K562 (cell line): Measurements from ENCODE around the gene CNOT9. TPM values are rescaled to one million over a fixed set of nuclear protein-coding genes. Genes with fewer than 3 reads are reported as not detected.

Experiments used
- ATAC-seq: fragments of 200-7000 bp; cut with Tn5 transposase; 3 replicates; pipeline ENCODE4 v1.9.1; 2020; ENCODE audit warnings: moderate library complexity
- BruUV-seq: library from RNA; stranded (reverse); fragments of 400-500 nt; replicated peaks from 2 replicates; lab custom pipeline; 2021; lab: Mats Ljungman, UMichigan
- CTCF ChIA-PET: fragments of 300-600 bp; formaldehyde crosslinking; extraction: SDS; loops from one replicate; lab custom pipeline; 2021; ENCODE audit warnings: low intra/inter-chr PET ratio; lab: Yijun Ruan, JAX
- POLR2A ChIA-PET: fragments of 300-600, 350-650 bp; sonication (Branson Sonifier 250); formaldehyde crosslinking; extraction: SDS; loops from one replicate; lab custom pipeline; 2021; ENCODE audit warnings: antibody characterized with exemption, inconsistent platforms; lab: Yijun Ruan, JAX
- DNase-seq, 4 experiments: peaks; one replicate each; pipeline versions ENCODE4 v3.0.0 to v3.0.0-alpha.2; 2011 to 2018; ENCODE audit warnings: low spot score in 3 of 4, mixed read lengths in 3 of 4; ENCODE audit errors: extremely low read depth in 1 of 4
- FAIRE-seq: peaks from 2 replicates; lab custom pipeline; 2011; peaks lifted over from hg19 to GRCh38; lab: Jason Lieb, UNC
- H2AFZ ChIP-seq: 2 replicates; pipeline ENCODE4 v1.6.0; 2011; ENCODE audit warnings: low read depth, low read length, control low read depth, inconsistent platforms
- H3K27ac ChIP-seq: fragments of 200-600 bp; 3 replicates; pipeline ENCODE4 v1.8.0; 2011; ENCODE audit warnings: low read depth, mild to moderate bottlenecking, control low read depth, inconsistent platforms, low read length, moderate library complexity, mixed read lengths; ENCODE audit errors: extremely low read depth
- H3K27me3 ChIP-seq, 2 experiments: fragments of 300-600 bp in 1 of 2; 2 replicates in 1 of 2; 3 replicates in 1 of 2; pipeline versions ENCODE4 v1.6.0 to v1.8.0; 2011; ENCODE audit warnings: inconsistent platforms in 2 of 2, low read length in 2 of 2, mild to moderate bottlenecking in 1 of 2, mixed read lengths in 1 of 2, moderate library complexity in 1 of 2; ENCODE audit not compliant: control insufficient read depth in 2 of 2, insufficient read depth in 2 of 2
- H3K36me3 ChIP-seq: fragments of 300-600 bp; 3 replicates; pipeline ENCODE4 v1.8.0; 2011; ENCODE audit warnings: mild to moderate bottlenecking, low read length, inconsistent platforms; ENCODE audit not compliant: control insufficient read depth, insufficient read depth
- H3K4me1 ChIP-seq, 2 experiments: fragments of 200-600 bp in 1 of 2; replicated peaks in 1 of 2; 2 replicates in 1 of 2; 3 replicates in 1 of 2; pipeline versions ENCODE4 v1.5.1 to v1.8.0; 2011; ENCODE audit warnings: inconsistent platforms in 2 of 2, low read length in 2 of 2, mild to moderate bottlenecking in 1 of 2, mixed read lengths in 1 of 2, moderate library complexity in 1 of 2; ENCODE audit not compliant: control insufficient read depth in 2 of 2, insufficient read depth in 2 of 2
- H3K4me2 ChIP-seq: 2 replicates; pipeline ENCODE4 v1.6.1; 2011; ENCODE audit warnings: low read length, control low read depth, inconsistent platforms, mixed read lengths; ENCODE audit not compliant: insufficient read depth
- H3K4me3 ChIP-seq: fragments of 200-600 bp; sonication (generic), shearing (Covaris generic); 2 replicates; pipeline ENCODE4 v1.5.1; 2016; ENCODE audit warnings: control low read depth, inconsistent platforms
- H3K79me2 ChIP-seq: fragments of 200-600 bp; 3 replicates; pipeline ENCODE4 v1.8.0; 2011; ENCODE audit warnings: low read length, inconsistent platforms; ENCODE audit not compliant: control insufficient read depth, insufficient read depth
- H3K9ac ChIP-seq, 2 experiments: 2 replicates each; pipeline versions ENCODE4 v1.6.0 to v1.6.1; 2011; ENCODE audit warnings: low read depth in 2 of 2, low read length in 2 of 2, control low read depth in 1 of 2, inconsistent platforms in 1 of 2, mild to moderate bottlenecking in 1 of 2, mixed read lengths in 1 of 2; ENCODE audit not compliant: insufficient read depth in 1 of 2
- H3K9me1 ChIP-seq: one replicate; pipeline ENCODE4 v1.6.0; 2011; ENCODE audit warnings: inconsistent platforms, mild to moderate bottlenecking, low read length, moderate library complexity; ENCODE audit not compliant: control insufficient read depth, insufficient read depth
- H3K9me3 ChIP-seq: replicated peaks from 2 replicates; pipeline ENCODE4 v1.5.1; 2011; ENCODE audit warnings: low read depth, low read length, inconsistent platforms; ENCODE audit not compliant: control insufficient read depth, insufficient read depth
- H4K20me1 ChIP-seq: replicated peaks from 2 replicates; pipeline ENCODE4 v1.6.1; 2011; ENCODE audit warnings: low read length, inconsistent platforms, mixed read lengths; ENCODE audit not compliant: control insufficient read depth, insufficient read depth
- CCAR2 ChIP-seq: fragments of 200-400 bp; formaldehyde crosslinking; IDR thresholded peaks from 2 replicates; pipeline ENCODE4 v1.6.1; 2017; ENCODE audit warnings: mild to moderate bottlenecking, low read depth, low read length
- ELK3 ChIP-seq: fragments of 450-650 bp; formaldehyde crosslinking; IDR thresholded peaks from 2 replicates; pipeline ENCODE4 v1.4.0; 2020; ENCODE audit warnings: mild to moderate bottlenecking
- POLR2G ChIP-seq: fragments of 200-400 bp; formaldehyde crosslinking; IDR thresholded peaks from 2 replicates; pipeline ENCODE4 v1.6.1; 2017; ENCODE audit warnings: low read depth, mild to moderate bottlenecking, antibody characterized with exemption, low read length, moderate library complexity
- RBFOX2 ChIP-seq: fragments of 200-400 bp; formaldehyde crosslinking; IDR thresholded peaks from 2 replicates; pipeline ENCODE4 v1.6.1; 2017; ENCODE audit warnings: low read depth, mild to moderate bottlenecking, low read length, moderate library complexity
- ZBTB5 ChIP-seq: fragments of 450-650 bp; IDR thresholded peaks from 2 replicates; pipeline ENCODE4 v1.6.1; 2017; ENCODE audit warnings: antibody characterized with exemption
- WGBS: fragments of 100-300 bp; shearing (Covaris generic); methylation state at CpG from one replicate; pipeline ENCODE4 v1.1.6; 2016; ENCODE audit warnings: low coverage, mixed read lengths; ENCODE audit not compliant: insufficient coverage; ENCODE audit errors: missing lambda C conversion rate; 5-methylcytosine and 5-hydroxymethylcytosine counted together
- in situ Hi-C: fragments of 300-500 bp; cut with MboI; formaldehyde crosslinking; loops from 4 replicates; pipeline ENCODE4 v1.15.0; 2018; ENCODE audit warnings: inconsistent platforms, mixed read lengths
- intact Hi-C: fragments of 100-400 bp; cut with micrococcal nuclease; formaldehyde crosslinking; loops from 2 replicates; pipeline ENCODE4 v1.14.2; 2022
- polyA plus RNA-seq, 8 experiments: library from polyadenylated mRNA; depleted of rRNA in 4 of 8; stranded (reverse) in 5 of 8; unstranded in 3 of 8; fragments of >200 nt; fragmentation: Nextera tagmentation in 2 of 8; fragmentation: Illumina TruSeq in 1 of 8; extraction: Ambion mirVana in 2 of 8; extraction: Trizol in 1 of 8; gene quantifications; 2 replicates each; pipeline versions ENCODE4 v1.2.1 to v1.2.3, GENCODE V29; 2011 to 2014; ENCODE audit warnings: inconsistent platforms in 1 of 8, missing spikeins in 1 of 8
- total RNA-seq, 7 experiments: library from RNA; depleted of rRNA in 6 of 7; stranded (reverse); fragments of >200 nt in 6 of 7; fragmentation: Illumina TruSeq in 2 of 7; extraction: Trizol in 2 of 7; gene quantifications; 2 replicates each; pipeline versions ENCODE4 v1.2.1 to v1.2.3, GENCODE V29; 2011 to 2021; ENCODE audit warnings: low replicate concordance in 1 of 7

Gene CNOT9
- total and polyA plus RNA-seq, 9 of the 15 experiments (the other 6 are each of a cell fraction or from before 2014, with no cell fraction given), result 19.0 to 82.6 (median 46.7) TPM

GRCh38 chr2:218642121-218642656 lies 73.5 kb downstream of the CNOT9 start:
- CTCF ChIA-PET, result no interaction called here
- intact Hi-C loops, result loop anchor here (10.0 kb wide), 2 partner anchors 237 to 367 kb away; partner anchors contain the start of genes AAMP and PNKD

GRCh38 chr2:218642786-218643185 lies 74.1 kb downstream of the CNOT9 start:
- BruUV-seq, result no TSS peak
- Histone ChIP-seq H3K4me1 (no peaks in the 10 kb centered on the region), H3K36me3 (peaks cover 81% of the 10 kb centered on the region), H3K27ac (no peak overlapping the region), H3K4me2 (no peak overlapping the region), H3K4me3 (no peak overlapping the region), H2AFZ (no peak overlapping the region), H3K27me3 (no peaks in the 10 kb centered on the region), H3K9me1 (no peaks in the 10 kb centered on the region), H3K9me3 (no peaks in the 10 kb centered on the region), H3K79me2 (0 out of 3 replicates have a peak, but pooled peaks cover 4% of the 10 kb centered on the region), H4K20me1 (no peaks in the 10 kb centered on the region), H3K9ac (no peak overlapping the region)
- DNase-seq (no peak), ATAC-seq (no peak), FAIRE-seq (no peak)
- POLR2A ChIA-PET, result interaction anchor here (3.7 kb wide), 1 partner anchor 16 kb away, joined by 10 read pairs; the partner anchor contains the start of genes BCS1L and ZNF142
- in situ Hi-C loops, result no loop called here
- TF ChIP-seq ELK3 (no peak), ZBTB5 (no peak), RBFOX2 (peak; percentile 44)
- WGBS, result 86% methylated on average over 16 of the region's 17 CpGs
- CTCF ChIA-PET, result no interaction called here
- intact Hi-C loops, result loop anchor here (10.0 kb wide), 2 partner anchors 238 to 368 kb away; partner anchors contain the start of genes AAMP and PNKD

More at GRCh38 chr2:218642121-218642656, 73.5 kb downstream of the CNOT9 start:
- Histone ChIP-seq H3K79me2 (no peaks in the 10 kb centered on the region), H3K9me3 (no peaks in the 10 kb centered on the region), H2AFZ (no peak overlapping the region), H3K36me3 (peaks cover 82% of the 10 kb centered on the region; the same call in 2 of the 3 replicates), H3K27me3 (no peaks in the 10 kb centered on the region), H3K4me2 (no peak overlapping the region), H4K20me1 (no peaks in the 10 kb centered on the region), H3K9ac (peak overlapping the region in 1 of 2 experiments; percentile 35; a peak in 1 of 4 replicates), H3K4me3 (no peak overlapping the region), H3K9me1 (no peaks in the 10 kb centered on the region), H3K27ac (no peak overlapping the region), H3K4me1 (no peaks in the 10 kb centered on the region)
- peak; percentile 52 for TF ChIP-seq POLR2G
- no peak for TF ChIP-seq CCAR2
- POLR2A ChIA-PET, result interaction anchor here (0.5 kb wide), 1 partner anchor 110 kb away, joined by 4 read pairs; no protein-coding TSS in a partner anchor
- no TSS peak for BruUV-seq
- DNase-seq, result no peak
- 97% methylated on average over 15 of the region's 18 CpGs for WGBS
- no peak for ATAC-seq
- in situ Hi-C loops, result no loop called here
- FAIRE-seq, result no peak
